H9 (cell line): ENCODE measurements around the gene LIPM. TPM values are rescaled to one million over a fixed set of nuclear protein-coding genes. Genes with fewer than 3 reads are reported as not detected.

Source experiments
- DNase-seq: peaks from one replicate; pipeline ENCODE4 v3.0.0-alpha.2; 2017
- H2AFZ ChIP-seq: one replicate; pipeline ENCODE4 v1.6.1; 2013; ENCODE audit warnings: mild to moderate bottlenecking, low read length, control low read depth, moderate library complexity
- H2AK5ac ChIP-seq: 2 replicates; pipeline ENCODE4 v1.6.1; 2013; ENCODE audit warnings: low read length, control low read depth, mixed read lengths; ENCODE audit not compliant: insufficient read length
- H2BK120ac ChIP-seq: one replicate; pipeline ENCODE4 v1.6.1; 2013; ENCODE audit warnings: low read depth, mild to moderate bottlenecking, low read length, control low read depth, inconsistent platforms; ENCODE audit not compliant: poor library complexity, severe bottlenecking
- H2BK12ac ChIP-seq: 2 replicates; pipeline ENCODE4 v1.6.1; 2013; ENCODE audit warnings: low read length, control low read depth, mixed read lengths, low read depth; ENCODE audit not compliant: insufficient read length
- H2BK15ac ChIP-seq: 2 replicates; pipeline ENCODE4 v1.6.1; 2013; ENCODE audit warnings: low read depth, low read length, control low read depth
- H2BK20ac ChIP-seq: one replicate; pipeline ENCODE4 v1.6.1; 2013; ENCODE audit warnings: low read depth, mild to moderate bottlenecking, low read length, control low read depth, inconsistent platforms; ENCODE audit not compliant: poor library complexity, severe bottlenecking
- H2BK5ac ChIP-seq: 2 replicates; pipeline ENCODE4 v1.6.1; 2013; ENCODE audit warnings: low read length, control low read depth, mixed read lengths; ENCODE audit not compliant: insufficient read length
- H3K14ac ChIP-seq: 2 replicates; pipeline ENCODE4 v1.6.1; 2013; ENCODE audit warnings: low read length, control low read depth; ENCODE audit not compliant: insufficient read depth
- H3K18ac ChIP-seq: 2 replicates; pipeline ENCODE4 v1.6.1; 2013; ENCODE audit warnings: low read depth, mild to moderate bottlenecking, mixed read lengths, low read length, control low read depth; ENCODE audit not compliant: insufficient read length
- H3K23ac ChIP-seq: 2 replicates; pipeline ENCODE4 v1.6.1; 2013; ENCODE audit warnings: low read length, control low read depth, mixed read lengths, low read depth; ENCODE audit not compliant: insufficient read length
- H3K23me2 ChIP-seq: 2 replicates; pipeline ENCODE4 v1.6.1; 2013; ENCODE audit warnings: low read depth, mild to moderate bottlenecking, mixed read lengths, low read length, control low read depth; ENCODE audit not compliant: insufficient read length, poor library complexity, severe bottlenecking
- H3K27ac ChIP-seq: 2 replicates; pipeline ENCODE4 v1.5.1; 2013; ENCODE audit warnings: low read length, control low read depth, mixed read lengths, low read depth; ENCODE audit not compliant: insufficient read length
- H3K27me3 ChIP-seq: 2 replicates; pipeline ENCODE4 v1.6.1; 2013; ENCODE audit warnings: low read length, control low read depth, inconsistent platforms; ENCODE audit not compliant: insufficient read depth
- H3K4ac ChIP-seq: 2 replicates; pipeline ENCODE4 v1.6.1; 2013; ENCODE audit warnings: low read depth, mild to moderate bottlenecking, control low read depth, inconsistent platforms, low read length, moderate library complexity
- H3K4me1 ChIP-seq: 2 replicates; pipeline ENCODE4 v1.6.1; 2013; ENCODE audit warnings: low read length, control low read depth, inconsistent platforms; ENCODE audit not compliant: insufficient read depth
- H3K4me2 ChIP-seq: 2 replicates; pipeline ENCODE4 v1.6.1; 2013; ENCODE audit warnings: low read length, control low read depth, mixed read lengths; ENCODE audit not compliant: insufficient read length, insufficient read depth
- H3K56ac ChIP-seq: 2 replicates; pipeline ENCODE4 v1.6.1; 2013; ENCODE audit warnings: low read depth, mild to moderate bottlenecking, mixed read lengths, low read length, control low read depth; ENCODE audit not compliant: insufficient read length
- H3K79me1 ChIP-seq: 2 replicates; pipeline ENCODE4 v1.6.1; 2013; ENCODE audit warnings: low read depth, mild to moderate bottlenecking, moderate library complexity, low read length, control low read depth, inconsistent platforms; ENCODE audit not compliant: insufficient read depth, poor library complexity, severe bottlenecking
- H3K79me2 ChIP-seq: 2 replicates; pipeline ENCODE4 v1.6.1; 2013; ENCODE audit warnings: low read length, control low read depth, inconsistent platforms; ENCODE audit not compliant: insufficient read depth
- H3K9ac ChIP-seq: 2 replicates; pipeline ENCODE4 v1.6.1; 2013; ENCODE audit warnings: low read length, control low read depth, mixed read lengths; ENCODE audit not compliant: insufficient read length; ENCODE audit errors: extremely low read depth
- H3K9me3 ChIP-seq: one replicate; pipeline ENCODE4 v1.6.1; 2013; ENCODE audit warnings: low read depth, low read length, inconsistent platforms; ENCODE audit not compliant: control insufficient read depth
- H3T11ph ChIP-seq: one replicate; pipeline ENCODE4 v1.6.1; 2013; ENCODE audit warnings: mild to moderate bottlenecking, low read length, control low read depth, inconsistent platforms
- H4K20me1 ChIP-seq: one replicate; pipeline ENCODE4 v1.6.1; 2013; ENCODE audit not compliant: control insufficient read depth, insufficient read length, insufficient read depth
- H4K5ac ChIP-seq: 2 replicates; pipeline ENCODE4 v1.6.1; 2013; ENCODE audit warnings: low read depth, mild to moderate bottlenecking, mixed read lengths, low read length, control low read depth; ENCODE audit not compliant: insufficient read length
- H4K8ac ChIP-seq: replicated peaks from 2 replicates; pipeline ENCODE4 v1.6.1; 2013; ENCODE audit warnings: low read length, control low read depth, mixed read lengths, low read depth; ENCODE audit not compliant: insufficient read length
- H4K91ac ChIP-seq: 2 replicates; pipeline ENCODE4 v1.6.1; 2013; ENCODE audit warnings: low read depth, mild to moderate bottlenecking, moderate library complexity, mixed read lengths, low read length, control low read depth; ENCODE audit not compliant: insufficient read length
- H3K27ac Mint-ChIP-seq, 3 experiments: 2 replicates in 2 of 3; 3 replicates in 1 of 3; pipeline ENCODE4 v1.8.0; 2020 to 2021; ENCODE audit warnings: mixed read lengths in 3 of 3, mild to moderate bottlenecking in 1 of 3, moderate library complexity in 1 of 3
- H3K27me3 Mint-ChIP-seq: 2 replicates; pipeline ENCODE4 v1.8.0; 2021; ENCODE audit warnings: low read depth, mild to moderate bottlenecking, moderate library complexity, mixed read lengths
- H3K36me3 Mint-ChIP-seq, 3 experiments: 2 replicates in 2 of 3; 3 replicates in 1 of 3; pipeline ENCODE4 v1.8.0; 2020 to 2021; ENCODE audit warnings: low read depth in 3 of 3, mixed read lengths in 3 of 3; ENCODE audit not compliant: insufficient read depth in 1 of 3
- H3K4me1 Mint-ChIP-seq, 2 experiments: 2 replicates each; pipeline ENCODE4 v1.8.0; 2020; ENCODE audit warnings: mixed read lengths in 2 of 2
- H3K4me3 Mint-ChIP-seq, 2 experiments: 2 replicates in 1 of 2; 3 replicates in 1 of 2; pipeline ENCODE4 v1.8.0; 2020 to 2021; ENCODE audit warnings: mild to moderate bottlenecking in 2 of 2, mixed read lengths in 2 of 2, moderate library complexity in 1 of 2
- H3K9me3 Mint-ChIP-seq, 2 experiments: 2 replicates in 1 of 2; 3 replicates in 1 of 2; pipeline ENCODE4 v1.8.0; 2020; ENCODE audit warnings: mild to moderate bottlenecking in 2 of 2, mixed read lengths in 2 of 2, moderate library complexity in 1 of 2
- WGBS: extraction: QIAGEN DNeasy Blood & Tissue Kit; methylation state at CpG from one replicate; pipeline ENCODE4 v1.1.7; 2013; ENCODE audit warnings: missing lambda C conversion rate, low lambda C conversion rate, mixed read lengths; ENCODE audit not compliant: insufficient read length; ENCODE audit errors: extremely low coverage; 5-methylcytosine and 5-hydroxymethylcytosine counted together
- total RNA-seq: library from RNA; stranded (reverse); gene quantifications from 2 replicates; pipeline ENCODE4 v1.2.1, GENCODE V29; 2021
- TF ChIP-seq, protein P1 (sequence below): fragments of 200-600 bp; sonication (generic); conservative IDR thresholded peaks from 3 replicates; pipeline ENCODE4 v1.8.0; 2021; ENCODE audit warnings: antibody characterized with exemption, mild to moderate bottlenecking

The LIPM gene
- total RNA-seq, 1 experiment from 2014 or later = not detected

- no peaks in the 10 kb centered on the region for H3K4me1 ChIP-seq
- no peak overlapping the region for H3K4me2 ChIP-seq
- no peak for DNase-seq
- no peak overlapping the region for H2BK15ac ChIP-seq
- H3K27ac ChIP-seq = no peak overlapping the region
- H2BK20ac ChIP-seq = no peak overlapping the region
- Mint-ChIP-seq H3K4me3 (no peak overlapping the region), H3K27ac (no peak overlapping the region), H3K4me1 (peaks cover 0 to 5% of the 10 kb centered on the region in 2 experiments; a peak in 1 of 4 replicates), H3K36me3 (no peaks in the 10 kb centered on the region), H3K27me3 (no peaks in the 10 kb centered on the region; the same call in 1 of the 2 replicates), H3K9me3 (no peaks in the 10 kb centered on the region; a peak in 1 of 5 replicates)
- H4K91ac ChIP-seq = no peak overlapping the region
- no peak overlapping the region for H4K8ac ChIP-seq
- no peak overlapping the region for H3K18ac ChIP-seq
- no peaks in the 10 kb centered on the region for H3K79me1 ChIP-seq
- H3K56ac ChIP-seq = no peak overlapping the region
- H3K23me2 ChIP-seq = no peaks in the 10 kb centered on the region
- no peak overlapping the region for H2AFZ ChIP-seq
- H2BK5ac ChIP-seq = no peak overlapping the region
- H3T11ph ChIP-seq = no peak overlapping the region
- H3K79me2 ChIP-seq = no peaks in the 10 kb centered on the region
- H2AK5ac ChIP-seq = no peak overlapping the region
- WGBS = no CpG with 5 or more reads among the region's 3 CpGs
- no peaks in the 10 kb centered on the region for H4K20me1 ChIP-seq
- H3K9me3 ChIP-seq = no peaks in the 10 kb centered on the region
- H3K4ac ChIP-seq = no peak overlapping the region
- no peak overlapping the region for H4K5ac ChIP-seq
- no peak overlapping the region for H3K23ac ChIP-seq
- H2BK120ac ChIP-seq = no peak overlapping the region
- no peak overlapping the region for H2BK12ac ChIP-seq
- no peak overlapping the region for H3K9ac ChIP-seq
- no peaks in the 10 kb centered on the region for H3K27me3 ChIP-seq
- TF ChIP-seq, protein P1, sequence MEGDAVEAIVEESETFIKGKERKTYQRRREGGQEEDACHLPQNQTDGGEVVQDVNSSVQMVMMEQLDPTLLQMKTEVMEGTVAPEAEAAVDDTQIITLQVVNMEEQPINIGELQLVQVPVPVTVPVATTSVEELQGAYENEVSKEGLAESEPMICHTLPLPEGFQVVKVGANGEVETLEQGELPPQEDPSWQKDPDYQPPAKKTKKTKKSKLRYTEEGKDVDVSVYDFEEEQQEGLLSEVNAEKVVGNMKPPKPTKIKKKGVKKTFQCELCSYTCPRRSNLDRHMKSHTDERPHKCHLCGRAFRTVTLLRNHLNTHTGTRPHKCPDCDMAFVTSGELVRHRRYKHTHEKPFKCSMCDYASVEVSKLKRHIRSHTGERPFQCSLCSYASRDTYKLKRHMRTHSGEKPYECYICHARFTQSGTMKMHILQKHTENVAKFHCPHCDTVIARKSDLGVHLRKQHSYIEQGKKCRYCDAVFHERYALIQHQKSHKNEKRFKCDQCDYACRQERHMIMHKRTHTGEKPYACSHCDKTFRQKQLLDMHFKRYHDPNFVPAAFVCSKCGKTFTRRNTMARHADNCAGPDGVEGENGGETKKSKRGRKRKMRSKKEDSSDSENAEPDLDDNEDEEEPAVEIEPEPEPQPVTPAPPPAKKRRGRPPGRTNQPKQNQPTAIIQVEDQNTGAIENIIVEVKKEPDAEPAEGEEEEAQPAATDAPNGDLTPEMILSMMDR = no peak
- H3K14ac ChIP-seq = no peak overlapping the region
These were observed 18.8 kb upstream of the LIPM start for GRCh38 chr10:88783724-88784123.
